ENCODE measurements around the gene TPBG.

Gene TPBG

GRCh38 chr6:82396964-82397751 is 33.5 kb downstream of the TPBG start:
- H3K4me3 ChIP-seq (ENCODE audit: low read length) = no peak overlapping the region
- TF ChIP-seq ZNF274 (IDR thresholded peaks at IDR 0.05; ENCODE audit: low read depth, low read length) = no peak

GRCh38 chr6:82397962-82398692 is 34.5 kb downstream of the TPBG start:
- no peak for TF ChIP-seq ZNF274 (IDR thresholded peaks at IDR 0.05; ENCODE audit: low read depth, low read length)
- no peak overlapping the region for H3K4me3 ChIP-seq (ENCODE audit: low read length)

GRCh38 chr6:82408952-82409431 is 45.4 kb downstream of the TPBG start:
- H3K4me3 ChIP-seq (ENCODE audit: low read length) = no peak overlapping the region
- TF ChIP-seq ZNF274 (IDR thresholded peaks at IDR 0.05; ENCODE audit: low read depth, low read length) = no peak

GRCh38 chr6:82410151-82410648 is 46.6 kb downstream of the TPBG start:
- no peak overlapping the region for H3K4me3 ChIP-seq (ENCODE audit: low read length)
- no peak for TF ChIP-seq ZNF274 (IDR thresholded peaks at IDR 0.05; ENCODE audit: low read depth, low read length)

- no peak for TF ChIP-seq ZNF274 (IDR thresholded peaks at IDR 0.05; ENCODE audit: low read depth, low read length)
- no peak overlapping the region for H3K4me3 ChIP-seq (ENCODE audit: low read length)
Observed at GRCh38 chr6:82413868-82414267, 50.3 kb downstream of the TPBG start.

- no peak for TF ChIP-seq ZNF274 (IDR thresholded peaks at IDR 0.05; ENCODE audit: low read depth, low read length)
- H3K4me3 ChIP-seq (ENCODE audit: low read length) = no peak overlapping the region
Observed at GRCh38 chr6:82415820-82416219, 52.2 kb downstream of the TPBG start.

- no peak for TF ChIP-seq ZNF274 (IDR thresholded peaks at IDR 0.05; ENCODE audit: low read depth, low read length)
- no peak overlapping the region for H3K4me3 ChIP-seq (ENCODE audit: low read length)
Observed at GRCh38 chr6:82416346-82416745, 52.7 kb downstream of the TPBG start.

Measured in GM08714 (cell line).